GM08714 (cell line): ENCODE results near the gene BRI3BP.
A peak's percentile ranks its signal among the peaks of the same experiment; 100 is the strongest.

Source experiments
- H3K4me3 ChIP-seq: fragments of 200-500 bp; sonication (Bioruptor generic); 2 replicates; pipeline ENCODE4 v1.5.1; 2014; ENCODE audit warnings: mild to moderate bottlenecking, low read length, inconsistent platforms
- ZNF274 ChIP-seq: IDR thresholded peaks from 2 replicates; pipeline ENCODE4 v1.6.1; 2012; ENCODE audit warnings: mild to moderate bottlenecking, low read depth, low read length

BRI3BP gene, protein sequence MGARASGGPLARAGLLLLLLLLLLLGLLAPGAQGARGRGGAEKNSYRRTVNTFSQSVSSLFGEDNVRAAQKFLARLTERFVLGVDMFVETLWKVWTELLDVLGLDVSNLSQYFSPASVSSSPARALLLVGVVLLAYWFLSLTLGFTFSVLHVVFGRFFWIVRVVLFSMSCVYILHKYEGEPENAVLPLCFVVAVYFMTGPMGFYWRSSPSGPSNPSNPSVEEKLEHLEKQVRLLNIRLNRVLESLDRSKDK

GRCh38 chr12:124993626-124994436 lies at the start of gene BRI3BP:
Gene BRI3BP, plus strand, starts transcription at chr12:124993645. Its CDS starts 146 bp downstream, at chr12:124993791.
- TF ChIP-seq ZNF274, result no peak
- H3K4me3 ChIP-seq, result peak within 1 kb of the TSS; percentile 69

DNA sequence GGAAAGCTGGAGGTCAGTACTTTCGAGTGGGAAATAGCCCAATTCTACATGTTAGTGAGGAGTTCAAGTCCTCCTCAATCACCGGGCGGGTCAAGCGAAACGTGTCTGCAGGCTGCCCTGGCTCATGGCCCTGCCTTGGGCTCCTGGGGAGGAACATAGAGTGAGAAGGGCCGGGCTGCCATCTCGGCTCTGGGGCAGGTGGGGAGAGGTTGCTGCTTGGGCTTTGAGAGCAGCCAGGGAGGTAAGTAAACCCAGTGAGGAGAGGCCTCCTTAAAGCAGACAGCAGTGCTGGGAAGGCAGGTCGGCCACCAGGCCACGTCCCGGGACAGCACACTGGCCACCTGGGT lies 47.0 kb upstream of the BRI3BP start:
- no peak for TF ChIP-seq ZNF274

DNA sequence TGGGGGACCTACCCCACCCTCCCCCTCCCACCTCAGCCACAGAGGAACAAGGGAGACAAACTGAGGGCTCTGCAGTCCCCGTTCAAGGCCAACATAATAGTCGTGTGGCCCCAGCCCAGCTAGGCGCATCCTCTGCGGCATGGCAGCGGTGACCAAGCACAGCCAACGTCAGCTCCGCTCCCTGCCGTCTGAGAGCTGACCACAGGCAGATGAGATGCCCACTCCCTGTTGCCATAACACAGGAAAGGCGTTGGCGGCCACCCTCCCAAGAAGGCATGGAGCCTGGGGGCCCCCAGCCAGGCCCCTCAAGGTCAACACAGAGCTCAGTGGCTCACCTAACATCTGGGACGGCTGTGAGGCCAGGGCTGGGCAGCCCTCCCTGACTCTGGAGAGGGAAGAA lies 46.4 kb upstream of the BRI3BP start:
- no peak for TF ChIP-seq ZNF274
- no peak overlapping the region for H3K4me3 ChIP-seq

More for the DNA sequence above, 47.0 kb upstream of the BRI3BP start:
- no peak overlapping the region for H3K4me3 ChIP-seq

- no peak for TF ChIP-seq ZNF274
- no peak overlapping the region for H3K4me3 ChIP-seq
Measured at GRCh38 chr12:124947561-124948398, 45.7 kb upstream of the BRI3BP start.

- H3K4me3 ChIP-seq, result no peak overlapping the region
- no peak for TF ChIP-seq ZNF274
Measured at GRCh38 chr12:124949066-124949465, 44.4 kb upstream of the BRI3BP start.

- H3K4me3 ChIP-seq, result no peak overlapping the region
- TF ChIP-seq ZNF274, result no peak
Measured at GRCh38 chr12:124949779-124950728, 43.4 kb upstream of the BRI3BP start.

- no peak overlapping the region for H3K4me3 ChIP-seq
- no peak for TF ChIP-seq ZNF274
Measured at GRCh38 chr12:124952295-124952694, 41.1 kb upstream of the BRI3BP start.

DNA sequence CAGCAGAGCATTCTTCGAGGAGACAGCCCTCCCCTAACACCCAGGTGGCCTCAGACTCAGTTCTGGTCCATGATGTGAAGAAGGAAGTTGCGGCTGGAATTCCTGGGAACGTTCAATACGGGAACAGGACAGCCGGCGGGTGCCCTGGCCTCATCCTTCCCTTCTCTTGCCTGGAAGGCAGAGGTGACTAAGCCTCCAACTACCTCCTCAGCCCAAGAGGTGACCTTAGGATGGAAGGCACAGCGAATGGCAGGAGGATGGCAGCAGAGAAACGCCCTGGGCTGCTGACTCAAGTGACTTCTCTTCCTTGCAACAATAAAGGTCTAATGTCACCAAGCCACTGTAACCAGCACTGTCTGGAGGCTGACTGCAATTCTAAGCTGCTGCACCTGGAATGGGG lies 40.6 kb upstream of the BRI3BP start:
- no peak overlapping the region for H3K4me3 ChIP-seq
- no peak for TF ChIP-seq ZNF274

DNA sequence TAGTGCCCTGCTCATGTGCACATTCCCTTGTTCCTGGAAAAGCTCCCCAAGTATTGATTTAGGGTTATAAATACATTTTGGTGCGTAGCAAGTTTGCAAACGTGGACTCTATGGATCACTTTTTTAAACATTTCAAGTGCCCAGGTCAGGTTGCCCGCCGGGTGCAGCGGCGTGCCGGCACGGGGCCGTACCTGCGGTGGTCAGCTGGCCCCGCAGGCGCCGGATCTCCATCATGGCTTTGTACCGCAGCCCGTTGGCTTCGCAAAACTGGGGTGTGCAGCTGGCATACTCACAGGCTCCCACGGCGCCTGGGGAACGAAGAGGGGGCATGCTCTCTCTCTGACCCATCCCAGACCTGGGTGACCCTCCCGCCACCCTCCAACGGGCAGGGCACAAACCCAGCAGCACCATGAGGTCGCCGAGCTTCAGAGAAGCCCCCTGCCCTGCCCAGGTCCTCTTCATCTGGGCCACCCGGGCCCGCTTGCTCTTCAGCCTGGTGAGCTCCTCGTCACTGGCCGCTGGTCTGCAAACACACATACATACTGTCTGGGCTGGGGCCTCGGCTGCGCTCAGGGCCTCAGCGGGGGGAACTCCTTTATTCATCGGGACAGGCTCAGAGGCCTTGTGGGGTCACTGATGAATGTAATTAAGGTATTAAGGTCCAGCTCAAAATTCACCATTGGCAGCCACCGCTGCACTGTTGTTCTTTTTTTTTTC lies 39.6 kb upstream of the BRI3BP start:
- no peak overlapping the region for H3K4me3 ChIP-seq
- TF ChIP-seq ZNF274, result no peak

DNA sequence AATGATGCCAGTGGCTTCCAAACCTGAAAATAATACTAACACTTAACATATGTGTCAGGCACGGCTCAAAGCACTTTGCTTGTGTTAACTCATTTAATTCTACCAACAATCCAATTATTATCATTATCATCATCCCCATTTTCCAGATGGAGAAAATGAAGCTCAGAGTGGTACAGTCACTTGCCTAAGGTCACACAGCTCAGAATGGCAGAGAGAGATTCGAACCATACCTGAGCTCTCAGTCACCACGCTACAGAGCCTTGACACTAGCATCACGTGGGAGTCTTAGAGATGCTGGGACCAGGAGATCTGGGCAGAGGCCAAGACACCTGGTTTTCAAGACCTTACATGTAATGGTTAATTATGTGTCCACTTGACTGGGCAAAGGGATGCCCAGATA lies 38.7 kb upstream of the BRI3BP start:
- no peak overlapping the region for H3K4me3 ChIP-seq
- no peak for TF ChIP-seq ZNF274

DNA sequence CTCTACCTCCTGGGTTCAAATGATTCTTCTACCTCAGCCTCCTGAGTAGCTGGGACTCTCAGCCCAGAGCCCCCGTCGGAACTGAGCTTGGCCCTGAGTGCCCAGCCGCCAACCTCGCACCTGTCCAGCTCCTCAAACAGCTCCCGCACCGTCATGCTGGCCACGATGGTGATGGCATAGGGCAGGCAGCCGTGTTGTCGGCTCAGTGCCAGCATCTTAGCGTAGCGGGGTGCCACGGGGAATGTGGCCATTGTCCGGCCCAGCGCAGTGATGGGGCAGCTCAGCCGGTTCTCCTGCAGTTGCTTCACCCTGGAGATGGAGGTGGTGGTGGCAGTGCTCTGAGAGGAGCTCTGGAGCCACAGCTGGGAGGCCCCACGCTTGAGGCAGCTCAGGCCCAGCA lies 36.9 kb upstream of the BRI3BP start:
- no peak for TF ChIP-seq ZNF274
- H3K4me3 ChIP-seq, result no peak overlapping the region

DNA sequence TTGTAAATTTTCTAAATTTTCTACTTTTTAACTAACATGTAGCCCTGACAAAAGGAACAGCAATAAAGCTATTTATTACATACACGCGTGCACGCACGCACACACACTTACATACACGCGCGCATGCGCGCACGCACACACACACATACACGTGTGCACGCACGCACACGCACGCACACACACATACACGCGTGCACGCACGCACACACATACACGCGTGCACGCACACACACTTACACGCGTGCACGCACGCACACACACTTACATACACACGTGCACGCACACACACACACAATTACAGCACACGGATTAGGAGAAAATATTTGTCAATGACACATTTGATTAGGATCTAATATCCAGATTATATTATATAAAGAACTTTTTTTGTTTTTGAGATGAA lies 32.4 kb upstream of the BRI3BP start:
- TF ChIP-seq ZNF274, result no peak
- no peak overlapping the region for H3K4me3 ChIP-seq

- no peak for TF ChIP-seq ZNF274
- no peak overlapping the region for H3K4me3 ChIP-seq
Measured at GRCh38 chr12:124963211-124963610, 30.2 kb upstream of the BRI3BP start.
